ENCODE measurements around the gene RIPK3. TPM values are rescaled to one million over a fixed set of nuclear protein-coding genes. Genes with fewer than 3 reads are reported as not detected.

The RIPK3 gene
- polyA plus RNA-seq, 1 of the 3 experiments (the other 2 are of a cell fraction): not detected

- TF ChIP-seq RCOR1 (IDR thresholded peaks at IDR 0.05; ENCODE audit: low read length) (no peak), FOXJ3 (CRISPR knock-in tag; IDR thresholded peaks at IDR 0.05) (no peak), EZH2phosphoT487 (IDR thresholded peaks at IDR 0.05; ENCODE audit: borderline replicate concordance, low read depth) (no peak), RAD21 (IDR thresholded peaks at IDR 0.05; ENCODE audit: low read length) (no peak), MEF2A (IDR thresholded peaks at IDR 0.05; ENCODE audit: borderline replicate concordance, low read depth) (no peak), USF2 (IDR thresholded peaks at IDR 0.05; ENCODE audit: borderline replicate concordance, low read depth, low read length) (no peak), GATA2 (CRISPR knock-in tag; IDR thresholded peaks at IDR 0.05) (no peak), FOXM1 (IDR thresholded peaks at IDR 0.05; ENCODE audit: low read depth) (no peak), NFIC (IDR thresholded peaks at IDR 0.05; ENCODE audit: borderline replicate concordance) (no peak), TEAD4 (IDR thresholded peaks at IDR 0.05; ENCODE audit: borderline replicate concordance, insufficient read depth) (no peak)
These were observed 28.9 kb upstream of the RIPK3 start (continued) for GRCh38 chr14:24368562-24369252.

- H3K27me3 ChIP-seq (ENCODE audit: insufficient read depth): no peaks in the 10 kb centered on the region
- peak overlapping the region; percentile 85 to 86 for H3K4me3 ChIP-seq (ENCODE audit: low read depth in 2 of 2, low read length in 1 of 2)
- H3K79me2 ChIP-seq (ENCODE audit: insufficient read depth): no peaks in the 10 kb centered on the region
- H3K4me1 ChIP-seq (ENCODE audit: control insufficient read depth in 1 of 2, insufficient read depth in 2 of 2, low read depth in 1 of 2, low read length in 1 of 2): peaks cover 14 to 30% of the 10 kb centered on the region in 2 experiments; a peak in 3 of 4 replicates
- no peaks in the 10 kb centered on the region for H3K9me2 ChIP-seq
- peak overlapping the region; percentile 61 to 91 for H3K27ac ChIP-seq (ENCODE audit: low read depth in 2 of 2, low read length in 1 of 2)
- ChIA-PET POLR2A (interaction anchor here (0.7 to 1.4 kb wide), 4 partner anchors 10 to 62 kb away, joined by 3 to 9 read pairs (median 6); partner anchors contain the start of genes CBLN3, KHNYN and NYNRIN), CTCF (interaction anchor here (0.7 to 6.2 kb wide), 8 partner anchors 9 to 68 kb away, joined by 3 to 44 read pairs (median 6); partner anchors contain the start of genes KHNYN and NYNRIN)
- H3K36me3 ChIP-seq (replicated peaks in 1 of 2; ENCODE audit: control insufficient read depth in 1 of 2, insufficient read depth in 2 of 2, low read length in 1 of 2): peaks cover 0 to 6% of the 10 kb centered on the region in 2 experiments
- 7% methylated on average over 15 of the region's 15 CpGs for WGBS (ENCODE audit: low lambda C conversion rate)
- no peak for DNase-seq
- no peaks in the 10 kb centered on the region for H4K20me1 ChIP-seq (ENCODE audit: insufficient read depth)
- peak overlapping the region; percentile 93 for H3K9ac ChIP-seq
- peaks cover 23% of the 10 kb centered on the region for H3F3A ChIP-seq (replicated peaks; ENCODE audit: insufficient read depth)
- H2AFZ ChIP-seq (ENCODE audit: low read depth): peak overlapping the region; percentile 97
- H3K9me3 ChIP-seq: no peaks in the 10 kb centered on the region
- no peak for TF ChIP-seq RFX5 (IDR thresholded peaks at IDR 0.05; ENCODE audit: low read length)
- TF ChIP-seq MXI1 (IDR thresholded peaks at IDR 0.05; ENCODE audit: low read depth, low read length): no peak
- H3K4me2 ChIP-seq: peak overlapping the region; percentile 100
These were observed 28.4 kb upstream of the RIPK3 start for GRCh38 chr14:24368212-24368561.

- H3K9ac ChIP-seq: peak within 1 kb of the TSS; percentile 93
- ChIA-PET POLR2A (interaction anchor here (0.7 to 1.4 kb wide), 3 partner anchors 10 to 62 kb away, joined by 3 to 9 read pairs (median 4); partner anchors contain the start of genes CBLN3 and KHNYN), CTCF (interaction anchor here (1.1 to 6.2 kb wide), 6 partner anchors 10 to 68 kb away, joined by 3 to 44 read pairs (median 12); partner anchors contain the start of genes KHNYN and NYNRIN)
- WGBS (ENCODE audit: low lambda C conversion rate): 5% methylated on average over 16 of the region's 21 CpGs
- H4K20me1 ChIP-seq (ENCODE audit: insufficient read depth): no peaks in the 10 kb centered on the region
- H3K4me3 ChIP-seq (ENCODE audit: low read depth in 2 of 2, low read length in 1 of 2): peak within 1 kb of the TSS; percentile 85 to 86
- no peaks in the 10 kb centered on the region for H3K9me2 ChIP-seq
- DNase-seq: peak; percentile 88
- H3F3A ChIP-seq (replicated peaks; ENCODE audit: insufficient read depth): peaks cover 23% of the 10 kb centered on the region
- H3K4me1 ChIP-seq (ENCODE audit: control insufficient read depth in 1 of 2, insufficient read depth in 2 of 2, low read depth in 1 of 2, low read length in 1 of 2): peaks cover 14 to 30% of the 10 kb centered on the region in 2 experiments; a peak in 3 of 4 replicates
- H3K9me3 ChIP-seq: no peaks in the 10 kb centered on the region
- H3K27me3 ChIP-seq (ENCODE audit: insufficient read depth): no peaks in the 10 kb centered on the region
- H2AFZ ChIP-seq (ENCODE audit: low read depth): peak within 1 kb of the TSS; percentile 97
- H3K36me3 ChIP-seq (replicated peaks in 1 of 2; ENCODE audit: control insufficient read depth in 1 of 2, insufficient read depth in 2 of 2, low read length in 1 of 2): peaks cover 0 to 3% of the 10 kb centered on the region in 2 experiments
- peak within 1 kb of the TSS; percentile 100 for H3K4me2 ChIP-seq
- peak within 1 kb of the TSS; percentile 93 to 99 for H3K27ac ChIP-seq (ENCODE audit: low read depth in 2 of 2, low read length in 1 of 2)
- no peaks in the 10 kb centered on the region for H3K79me2 ChIP-seq (ENCODE audit: insufficient read depth)
- TF ChIP-seq EP300 (IDR thresholded peaks at IDR 0.05; ENCODE audit: borderline replicate concordance in 1 of 2, low read depth in 1 of 2, low read length in 1 of 2) (peak in 1 of 2 experiments; percentile 16; a peak in 1 of 4 replicates), USF1 (IDR thresholded peaks at IDR 0.05; ENCODE audit: borderline replicate concordance, low read depth) (no peak), IRF3 (IDR thresholded peaks at IDR 0.05; ENCODE audit: low read depth, low read length) (0 out of 2 replicates have a peak, but pooled peaks have one; percentile 9), YY1 (IDR thresholded peaks at IDR 0.05; ENCODE audit: low read depth) (0 out of 2 replicates have a peak, but pooled peaks have one; percentile 1), CHD2 (IDR thresholded peaks at IDR 0.05; ENCODE audit: low read length, partially characterized antibody) (peak; percentile 94), RCOR1 (IDR thresholded peaks at IDR 0.05; ENCODE audit: low read length) (no peak; the same call in 1 of the 2 replicates), ELF1 (IDR thresholded peaks at IDR 0.05) (0 out of 2 replicates have a peak, but pooled peaks have one; percentile 1), MAX (IDR thresholded peaks at IDR 0.05; ENCODE audit: low read depth) (peak; percentile 47; the same call in 1 of the 2 replicates)
These were observed 27.9 kb upstream of the RIPK3 start, which contains the start of gene NFATC4 for GRCh38 chr14:24367514-24368211. Gene NFATC4, plus strand, starts transcription at chr14:24368184. Its CDS starts 157 bp downstream, at chr14:24368341.

Measured in SK-N-SH (cell line).